Glomerular endothelial cell (primary cell): ENCODE measurements around the gene SPINK13. TPM values are rescaled to one million over a fixed set of nuclear protein-coding genes. Genes with fewer than 3 reads are reported as not detected.
"Not testable (repeated sequence)": the region's sequence is repeated elsewhere in the genome, so short reads cannot be mapped to it uniquely, and the experiment has no call there.

Source experiments
- DNase-seq: peaks from one replicate; pipeline ENCODE4 v3.0.0-alpha.2; 2011; ENCODE audit warnings: low read depth, low spot score; ENCODE audit errors: extremely low read depth
- total RNA-seq: library from RNA; depleted of rRNA; stranded (reverse); fragments of >200 nt; gene quantifications from 2 replicates; pipeline ENCODE4 v1.2.3, GENCODE V29; 2015

SPINK13 gene
- total RNA-seq, 1 donor from 2014 or later: not detected

- no peak for DNase-seq
Observed at GRCh38 chr5:148311484-148311883, 42.9 kb downstream of the SPINK13 start.

- no peak for DNase-seq
Observed at GRCh38 chr5:148312153-148312552, 43.6 kb downstream of the SPINK13 start, which contains the start of gene SPINK7. Gene SPINK7, plus strand, starts transcription at chr5:148312423. Its CDS starts 61 bp downstream, at chr5:148312484.

GRCh38 chr5:148314187-148314586 is 45.6 kb downstream of the SPINK13 start:
- DNase-seq: no peak

GRCh38 chr5:148314731-148315130 is 46.1 kb downstream of the SPINK13 start:
- DNase-seq: no peak

GRCh38 chr5:148320011-148320963 is 51.7 kb downstream of the SPINK13 start:
- DNase-seq: not testable (repeated sequence)

GRCh38 chr5:148333262-148333849 is 64.8 kb downstream of the SPINK13 start:
- no peak for DNase-seq

GRCh38 chr5:148335259-148335658 is 66.7 kb downstream of the SPINK13 start, which contains the start of gene SPINK9:
Gene SPINK9, plus strand, starts transcription at chr5:148335559. Its CDS starts 55 bp downstream, at chr5:148335614.
- no peak for DNase-seq

Other genes starting within 250 kb of the SPINK13 start
- gene SPINK5, start 204.8 kb upstream of the SPINK13 start, total RNA-seq: 0.12 and 3.2 TPM in 2 replicates
- not detected in 2 replicates for gene SPINK14, start 100.2 kb upstream of the SPINK13 start, total RNA-seq
- not detected in 2 replicates for gene SPINK6, start 65.8 kb upstream of the SPINK13 start, total RNA-seq
- gene MARCOL, start 30.3 kb upstream of the SPINK13 start, total RNA-seq: not detected in 2 replicates
- gene SPINK7, start 43.6 kb downstream of the SPINK13 start, total RNA-seq: not detected in 2 replicates
- not detected in 2 replicates for gene SPINK9, start 66.8 kb downstream of the SPINK13 start, total RNA-seq
- gene FBXO38, start 115.2 kb downstream of the SPINK13 start, total RNA-seq: 34.8 and 38.2 TPM in 2 replicates